ENCODE data around the gene DERA. TPM values are rescaled to one million over a fixed set of nuclear protein-coding genes. Genes with fewer than 3 reads are reported as not detected.
"Not testable (repeated sequence)": the region's sequence is repeated elsewhere in the genome, so short reads cannot be mapped to it uniquely, and the experiment has no call there.

Gene DERA
- total RNA-seq, 2 donors from 2014 or later: 33.0 to 33.7 TPM

DNA sequence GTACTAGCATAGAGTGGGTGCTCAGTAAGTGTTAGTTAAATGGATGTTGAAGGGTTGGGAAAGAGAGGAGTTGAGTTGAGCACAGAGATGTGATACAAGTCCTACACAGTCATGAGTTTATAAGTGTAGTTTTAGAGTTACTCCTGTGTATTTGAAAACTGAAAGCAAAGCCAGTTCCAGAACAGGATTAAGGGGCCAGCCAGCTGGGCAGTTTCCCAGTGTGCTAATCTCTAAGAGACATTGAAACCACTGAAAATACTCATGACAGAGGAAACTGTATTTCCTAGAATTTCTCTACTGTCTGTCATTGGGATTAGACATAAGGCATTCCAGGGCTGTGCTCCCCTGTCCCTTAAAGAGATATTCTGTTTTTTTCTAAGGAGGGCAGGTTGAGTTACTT, 101.0 kb downstream of the DERA start:
- no peak for TF ChIP-seq POLR2AphosphoS5 (IDR thresholded peaks at IDR 0.05)
- no peak for TF ChIP-seq POLR2A (IDR thresholded peaks at IDR 0.05)
- TF ChIP-seq CTCF (IDR thresholded peaks at IDR 0.05): no peak
- Histone ChIP-seq H3K4me1 (replicated peaks) (no peaks in the 10 kb centered on the region), H3K4me3 (no peak overlapping the region), H3K27me3 (replicated peaks; ENCODE audit: insufficient read depth) (no peaks in the 10 kb centered on the region), H3K27ac (no peak overlapping the region), H3K9me3 (no peaks in the 10 kb centered on the region), H3K36me3 (no peaks in the 10 kb centered on the region)
- intact Hi-C loops (cut with DNase I): no loop called here
- DNase-seq (ENCODE audit: low spot score): no peak

- H3K9me3 ChIP-seq; H3K27me3 ChIP-seq (replicated peaks; ENCODE audit: insufficient read depth); DNase-seq (ENCODE audit: low spot score); H3K27ac ChIP-seq; H3K4me1 ChIP-seq (replicated peaks); H3K4me3 ChIP-seq; H3K36me3 ChIP-seq; intact Hi-C loops (cut with DNase I): not testable (repeated sequence)
- 100% methylated on average over 1 of the region's 1 CpG for WGBS
Observed at GRCh38 chr12:16013722-16014121, 102.6 kb downstream of the DERA start.

DNA sequence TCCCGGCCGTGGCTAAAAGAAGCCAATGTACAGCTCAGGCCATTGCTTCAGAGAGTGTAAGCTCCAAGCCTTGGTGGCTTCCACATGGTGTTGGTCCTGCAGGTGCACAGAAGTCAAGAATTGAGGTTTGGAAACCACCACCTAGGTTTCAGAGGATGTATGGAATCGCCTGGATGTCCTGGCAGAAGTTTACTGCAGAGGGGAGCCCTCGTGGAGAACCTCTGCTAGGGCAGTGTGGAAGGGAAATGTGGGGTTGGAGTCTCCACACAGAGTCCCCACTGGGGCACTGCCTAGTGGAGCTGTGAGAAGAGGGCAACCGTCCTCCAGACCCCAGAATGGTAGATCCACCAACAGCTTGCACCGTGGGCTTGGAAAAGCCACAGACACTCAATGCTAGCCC, 103.3 kb downstream of the DERA start:
- H3K9me3 ChIP-seq; H3K4me1 ChIP-seq (replicated peaks); DNase-seq (ENCODE audit: low spot score); H3K27ac ChIP-seq; H3K36me3 ChIP-seq; H3K27me3 ChIP-seq (replicated peaks; ENCODE audit: insufficient read depth); H3K4me3 ChIP-seq; intact Hi-C loops (cut with DNase I): not testable (repeated sequence)
- WGBS: over 99% methylated on average over 6 of the region's 6 CpGs

GRCh38 chr12:16016748-16017147, 105.6 kb downstream of the DERA start:
- 98% methylated on average over 3 of the region's 3 CpGs for WGBS
- no peak for DNase-seq (ENCODE audit: low spot score)
- Histone ChIP-seq H3K36me3 (no peaks in the 10 kb centered on the region), H3K4me3 (no peak overlapping the region), H3K27ac (no peak overlapping the region), H3K9me3 (no peaks in the 10 kb centered on the region), H3K4me1 (replicated peaks) (no peaks in the 10 kb centered on the region), H3K27me3 (replicated peaks; ENCODE audit: insufficient read depth) (no peaks in the 10 kb centered on the region)
- no peak for TF ChIP-seq POLR2AphosphoS5 (IDR thresholded peaks at IDR 0.05)
- no peak for TF ChIP-seq POLR2A (IDR thresholded peaks at IDR 0.05)
- TF ChIP-seq CTCF (IDR thresholded peaks at IDR 0.05): no peak
- intact Hi-C loops (cut with DNase I): no loop called here

DNA sequence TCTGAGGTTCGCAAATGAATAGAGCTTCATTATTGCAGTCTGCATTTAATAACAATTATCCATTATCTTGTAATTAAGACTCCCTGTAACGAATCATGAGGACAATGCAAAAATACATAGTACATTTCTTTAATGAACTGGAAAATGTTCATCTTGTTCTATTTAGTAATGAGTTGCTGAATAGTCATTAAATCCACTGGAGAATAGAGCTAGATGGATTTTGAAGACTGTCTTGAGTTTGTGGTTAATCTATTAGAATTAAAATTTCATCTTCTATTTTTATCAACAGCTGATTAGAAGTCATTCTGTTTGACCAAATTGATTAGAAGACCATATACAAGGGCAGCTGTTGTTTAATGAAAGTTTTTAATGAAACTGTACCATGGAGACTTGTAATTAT, 107.2 kb downstream of the DERA start:
- Histone ChIP-seq H3K27ac (no peak overlapping the region), H3K4me3 (no peak overlapping the region), H3K27me3 (replicated peaks; ENCODE audit: insufficient read depth) (no peaks in the 10 kb centered on the region), H3K36me3 (no peaks in the 10 kb centered on the region), H3K4me1 (replicated peaks) (no peaks in the 10 kb centered on the region), H3K9me3 (no peaks in the 10 kb centered on the region)
- WGBS: 97% methylated on average over 2 of the region's 2 CpGs
- TF ChIP-seq POLR2AphosphoS5 (IDR thresholded peaks at IDR 0.05): no peak
- no peak for TF ChIP-seq POLR2A (IDR thresholded peaks at IDR 0.05)
- TF ChIP-seq CTCF (IDR thresholded peaks at IDR 0.05): no peak
- intact Hi-C loops (cut with DNase I): no loop called here
- no peak for DNase-seq (ENCODE audit: low spot score)

DNA sequence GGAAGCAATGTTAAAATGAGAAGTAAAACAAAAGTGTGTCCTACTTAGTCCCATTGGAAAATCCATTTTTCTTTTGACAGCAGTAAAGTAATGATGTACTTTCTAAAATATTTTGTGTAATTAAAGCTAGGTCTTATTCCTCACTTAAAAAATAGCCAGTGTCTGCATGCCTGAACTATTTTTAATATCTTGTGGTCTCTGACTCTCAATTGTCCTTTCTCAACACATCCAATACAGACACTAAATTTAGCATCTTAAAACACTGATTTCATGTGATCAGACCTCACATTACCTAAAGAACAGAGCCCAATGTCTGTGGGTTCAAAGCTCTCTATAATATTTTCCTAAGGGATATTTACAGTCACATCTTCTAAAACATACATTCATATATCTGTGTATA, 108.0 kb downstream of the DERA start:
- Histone ChIP-seq H3K27me3 (replicated peaks; ENCODE audit: insufficient read depth) (no peaks in the 10 kb centered on the region), H3K4me3 (no peak overlapping the region), H3K4me1 (replicated peaks) (no peaks in the 10 kb centered on the region), H3K27ac (no peak overlapping the region), H3K36me3 (no peaks in the 10 kb centered on the region), H3K9me3 (no peaks in the 10 kb centered on the region)
- intact Hi-C loops (cut with DNase I): no loop called here
- TF ChIP-seq POLR2A (IDR thresholded peaks at IDR 0.05) (no peak), POLR2AphosphoS5 (IDR thresholded peaks at IDR 0.05) (no peak), CTCF (IDR thresholded peaks at IDR 0.05) (no peak)
- no peak for DNase-seq (ENCODE audit: low spot score)
